ENCODE results near the gene SLC7A7. TPM values are rescaled to one million over a fixed set of nuclear protein-coding genes. Genes with fewer than 3 reads are reported as not detected.
"Not testable (repeated sequence)": the region's sequence is repeated elsewhere in the genome, so short reads cannot be mapped to it uniquely, and the experiment has no call there.

Gene SLC7A7
- total RNA-seq, 1 donor from 2014 or later, result not detected

- intact Hi-C loops (cut with micrococcal nuclease), result loop anchor here (1.0 to 2.0 kb wide), 3 partner anchors 65 to 161 kb away; partner anchors contain the start of gene AJUBA
Observed at GRCh38 chr14:22822016-22822570, 6.9 kb upstream of the SLC7A7 start.

- intact Hi-C loops (cut with micrococcal nuclease), result loop anchor here (1.0 to 2.0 kb wide), 3 partner anchors 65 to 161 kb away; partner anchors contain the start of gene AJUBA
Observed at GRCh38 chr14:22821193-22822015, 6.2 kb upstream of the SLC7A7 start.

GRCh38 chr14:22820731-22821130, 5.5 kb upstream of the SLC7A7 start:
- intact Hi-C loops (cut with micrococcal nuclease), result no loop called here

GRCh38 chr14:22819151-22819988, 4.1 kb upstream of the SLC7A7 start:
- intact Hi-C loops (cut with micrococcal nuclease), result no loop called here

GRCh38 chr14:22814373-22814772, 862 bp downstream of the SLC7A7 start:
- intact Hi-C loops (cut with micrococcal nuclease), result no loop called here

- intact Hi-C loops (cut with micrococcal nuclease), result no loop called here
Observed at GRCh38 chr14:22813145-22813544, 2.1 kb downstream of the SLC7A7 start.

GRCh38 chr14:22812744-22813143, 2.5 kb downstream of the SLC7A7 start:
- intact Hi-C loops (cut with micrococcal nuclease), result no loop called here

- intact Hi-C loops (cut with micrococcal nuclease), result no loop called here
Observed at GRCh38 chr14:22811722-22812121, 3.5 kb downstream of the SLC7A7 start.

GRCh38 chr14:22808388-22809209, 6.6 kb downstream of the SLC7A7 start:
- intact Hi-C loops (cut with micrococcal nuclease), result no loop called here

- intact Hi-C loops (cut with micrococcal nuclease), result no loop called here
Observed at GRCh38 chr14:22807432-22808087, 7.7 kb downstream of the SLC7A7 start.

- intact Hi-C loops (cut with micrococcal nuclease), result not testable (repeated sequence)
Observed at GRCh38 chr14:22805235-22805634, 10.0 kb downstream of the SLC7A7 start.

- intact Hi-C loops (cut with micrococcal nuclease), result no loop called here
Observed at GRCh38 chr14:22803687-22803974, 11.6 kb downstream of the SLC7A7 start.

GRCh38 chr14:22802860-22803686, 12.2 kb downstream of the SLC7A7 start:
- intact Hi-C loops (cut with micrococcal nuclease), result no loop called here

- intact Hi-C loops (cut with micrococcal nuclease), result no loop called here
Observed at GRCh38 chr14:22801716-22802115, 13.5 kb downstream of the SLC7A7 start.

- intact Hi-C loops (cut with micrococcal nuclease), result no loop called here
Observed at GRCh38 chr14:22800346-22800745, 14.9 kb downstream of the SLC7A7 start.

- intact Hi-C loops (cut with micrococcal nuclease), result no loop called here
Observed at GRCh38 chr14:22798528-22798927, 16.7 kb downstream of the SLC7A7 start.

- intact Hi-C loops (cut with micrococcal nuclease), result no loop called here
Observed at GRCh38 chr14:22797017-22797917, 18.0 kb downstream of the SLC7A7 start.

- intact Hi-C loops (cut with micrococcal nuclease), result no loop called here
Observed at GRCh38 chr14:22796087-22796707, 19.0 kb downstream of the SLC7A7 start.

All from T-helper 2 cell treated with Interferon-gamma antibody and Interleukin-4, amounts not matched to agents 100 ng/mL and 5 ng/mL, for 36 hours (primary cell).